HG02571 (cell line): Measurements from ENCODE around the gene IQCN.

ENCODE experiments used
- ATAC-seq: cut with Tn5 transposase; IDR thresholded peaks from one replicate; pipeline ENCODE4 v1.9.1; 2021; ENCODE audit warnings: mild to moderate bottlenecking, moderate library complexity; ENCODE audit not compliant: unreplicated experiment

The IQCN gene

GRCh38 chr19:18289471-18290301 is 15.4 kb upstream of the IQCN start:
- ATAC-seq, result no peak

GRCh38 chr19:18287836-18288772 is 13.9 kb upstream of the IQCN start:
- ATAC-seq, result no peak

- no peak for ATAC-seq
These were observed 12.9 kb upstream of the IQCN start for GRCh38 chr19:18286973-18287635.

- no peak for ATAC-seq
These were observed 10.6 kb upstream of the IQCN start for GRCh38 chr19:18284712-18285360.

- no peak for ATAC-seq
These were observed 9.1 kb upstream of the IQCN start for GRCh38 chr19:18283338-18283737.

- no peak for ATAC-seq
These were observed 8.5 kb upstream of the IQCN start for GRCh38 chr19:18282788-18283141.

GRCh38 chr19:18282021-18282787 is 8.0 kb upstream of the IQCN start:
- no peak for ATAC-seq

- ATAC-seq, result peak; percentile 49
These were observed 7.1 kb upstream of the IQCN start, which contains the start of gene JUND for GRCh38 chr19:18281082-18282020. TSS of gene JUND (minus strand) at chr19:18281622. CDS start at chr19:18281484, 138 bp downstream.

GRCh38 chr19:18280247-18281081 is 6.2 kb upstream of the IQCN start:
- ATAC-seq, result peak; percentile 18

GRCh38 chr19:18279516-18280246 is 5.4 kb upstream of the IQCN start:
- ATAC-seq, result no peak

- no peak for ATAC-seq
These were observed 4.9 kb upstream of the IQCN start for GRCh38 chr19:18279266-18279515.

- no peak for ATAC-seq
These were observed 4.4 kb upstream of the IQCN start for GRCh38 chr19:18278521-18279265.

- no peak for ATAC-seq
These were observed 617 bp upstream of the IQCN start for GRCh38 chr19:18274781-18275356.

- no peak for ATAC-seq
These were observed 562 bp downstream of the IQCN start for GRCh38 chr19:18273561-18274218.

- no peak for ATAC-seq
These were observed 2.8 kb downstream of the IQCN start for GRCh38 chr19:18271433-18271841.

GRCh38 chr19:18270326-18270725 is 3.9 kb downstream of the IQCN start:
- ATAC-seq, result no peak
